Measurements from ENCODE around the gene PPP2R2B.

DNA sequence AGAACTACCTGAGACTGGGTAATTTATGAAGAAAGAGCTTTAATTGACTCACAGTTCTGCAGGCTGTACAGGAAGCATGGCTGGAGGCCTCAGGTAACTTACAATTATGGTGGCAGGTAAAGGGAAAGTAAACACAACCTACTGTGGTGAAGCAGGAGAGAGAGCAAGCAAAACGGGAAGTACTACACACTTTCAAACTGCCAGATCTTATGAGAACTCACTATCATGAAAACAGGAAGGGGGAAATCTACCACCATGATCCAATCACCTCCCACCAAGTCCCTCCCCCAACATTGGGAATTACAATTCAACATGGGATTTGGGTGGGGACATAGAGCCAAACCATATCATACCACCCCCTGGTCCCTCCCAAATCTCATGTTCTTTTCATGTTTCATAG, 303.8 kb downstream of the PPP2R2B start:
- TF ChIP-seq, protein P1, sequence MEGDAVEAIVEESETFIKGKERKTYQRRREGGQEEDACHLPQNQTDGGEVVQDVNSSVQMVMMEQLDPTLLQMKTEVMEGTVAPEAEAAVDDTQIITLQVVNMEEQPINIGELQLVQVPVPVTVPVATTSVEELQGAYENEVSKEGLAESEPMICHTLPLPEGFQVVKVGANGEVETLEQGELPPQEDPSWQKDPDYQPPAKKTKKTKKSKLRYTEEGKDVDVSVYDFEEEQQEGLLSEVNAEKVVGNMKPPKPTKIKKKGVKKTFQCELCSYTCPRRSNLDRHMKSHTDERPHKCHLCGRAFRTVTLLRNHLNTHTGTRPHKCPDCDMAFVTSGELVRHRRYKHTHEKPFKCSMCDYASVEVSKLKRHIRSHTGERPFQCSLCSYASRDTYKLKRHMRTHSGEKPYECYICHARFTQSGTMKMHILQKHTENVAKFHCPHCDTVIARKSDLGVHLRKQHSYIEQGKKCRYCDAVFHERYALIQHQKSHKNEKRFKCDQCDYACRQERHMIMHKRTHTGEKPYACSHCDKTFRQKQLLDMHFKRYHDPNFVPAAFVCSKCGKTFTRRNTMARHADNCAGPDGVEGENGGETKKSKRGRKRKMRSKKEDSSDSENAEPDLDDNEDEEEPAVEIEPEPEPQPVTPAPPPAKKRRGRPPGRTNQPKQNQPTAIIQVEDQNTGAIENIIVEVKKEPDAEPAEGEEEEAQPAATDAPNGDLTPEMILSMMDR (IDR thresholded peaks at IDR 0.05): no peak
- no peak for TF ChIP-seq POLR2A (IDR thresholded peaks at IDR 0.05)
